H9 (cell line): Measurements from ENCODE around the gene JSRP1. TPM values are rescaled to one million over a fixed set of nuclear protein-coding genes. Genes with fewer than 3 reads are reported as not detected.

Experiments used
- DNase-seq: peaks from one replicate; pipeline ENCODE4 v3.0.0-alpha.2; 2017
- H2AFZ ChIP-seq: one replicate; pipeline ENCODE4 v1.6.1; 2013; ENCODE audit warnings: mild to moderate bottlenecking, low read length, control low read depth, moderate library complexity
- H2AK5ac ChIP-seq: 2 replicates; pipeline ENCODE4 v1.6.1; 2013; ENCODE audit warnings: low read length, control low read depth, mixed read lengths; ENCODE audit not compliant: insufficient read length
- H2BK120ac ChIP-seq: one replicate; pipeline ENCODE4 v1.6.1; 2013; ENCODE audit warnings: low read depth, mild to moderate bottlenecking, low read length, control low read depth, inconsistent platforms; ENCODE audit not compliant: poor library complexity, severe bottlenecking
- H2BK12ac ChIP-seq: 2 replicates; pipeline ENCODE4 v1.6.1; 2013; ENCODE audit warnings: low read length, control low read depth, mixed read lengths, low read depth; ENCODE audit not compliant: insufficient read length
- H2BK15ac ChIP-seq: 2 replicates; pipeline ENCODE4 v1.6.1; 2013; ENCODE audit warnings: low read depth, low read length, control low read depth
- H2BK20ac ChIP-seq: one replicate; pipeline ENCODE4 v1.6.1; 2013; ENCODE audit warnings: low read depth, mild to moderate bottlenecking, low read length, control low read depth, inconsistent platforms; ENCODE audit not compliant: poor library complexity, severe bottlenecking
- H2BK5ac ChIP-seq: 2 replicates; pipeline ENCODE4 v1.6.1; 2013; ENCODE audit warnings: low read length, control low read depth, mixed read lengths; ENCODE audit not compliant: insufficient read length
- H3K14ac ChIP-seq: 2 replicates; pipeline ENCODE4 v1.6.1; 2013; ENCODE audit warnings: low read length, control low read depth; ENCODE audit not compliant: insufficient read depth
- H3K18ac ChIP-seq: 2 replicates; pipeline ENCODE4 v1.6.1; 2013; ENCODE audit warnings: low read depth, mild to moderate bottlenecking, mixed read lengths, low read length, control low read depth; ENCODE audit not compliant: insufficient read length
- H3K23ac ChIP-seq: 2 replicates; pipeline ENCODE4 v1.6.1; 2013; ENCODE audit warnings: low read length, control low read depth, mixed read lengths, low read depth; ENCODE audit not compliant: insufficient read length
- H3K23me2 ChIP-seq: 2 replicates; pipeline ENCODE4 v1.6.1; 2013; ENCODE audit warnings: low read depth, mild to moderate bottlenecking, mixed read lengths, low read length, control low read depth; ENCODE audit not compliant: insufficient read length, poor library complexity, severe bottlenecking
- H3K27ac ChIP-seq: 2 replicates; pipeline ENCODE4 v1.5.1; 2013; ENCODE audit warnings: low read length, control low read depth, mixed read lengths, low read depth; ENCODE audit not compliant: insufficient read length
- H3K27me3 ChIP-seq: 2 replicates; pipeline ENCODE4 v1.6.1; 2013; ENCODE audit warnings: low read length, control low read depth, inconsistent platforms; ENCODE audit not compliant: insufficient read depth
- H3K4ac ChIP-seq: 2 replicates; pipeline ENCODE4 v1.6.1; 2013; ENCODE audit warnings: low read depth, mild to moderate bottlenecking, control low read depth, inconsistent platforms, low read length, moderate library complexity
- H3K4me1 ChIP-seq: 2 replicates; pipeline ENCODE4 v1.6.1; 2013; ENCODE audit warnings: low read length, control low read depth, inconsistent platforms; ENCODE audit not compliant: insufficient read depth
- H3K4me2 ChIP-seq: 2 replicates; pipeline ENCODE4 v1.6.1; 2013; ENCODE audit warnings: low read length, control low read depth, mixed read lengths; ENCODE audit not compliant: insufficient read length, insufficient read depth
- H3K56ac ChIP-seq: 2 replicates; pipeline ENCODE4 v1.6.1; 2013; ENCODE audit warnings: low read depth, mild to moderate bottlenecking, mixed read lengths, low read length, control low read depth; ENCODE audit not compliant: insufficient read length
- H3K79me1 ChIP-seq: 2 replicates; pipeline ENCODE4 v1.6.1; 2013; ENCODE audit warnings: low read depth, mild to moderate bottlenecking, moderate library complexity, low read length, control low read depth, inconsistent platforms; ENCODE audit not compliant: insufficient read depth, poor library complexity, severe bottlenecking
- H3K79me2 ChIP-seq: 2 replicates; pipeline ENCODE4 v1.6.1; 2013; ENCODE audit warnings: low read length, control low read depth, inconsistent platforms; ENCODE audit not compliant: insufficient read depth
- H3K9ac ChIP-seq: 2 replicates; pipeline ENCODE4 v1.6.1; 2013; ENCODE audit warnings: low read length, control low read depth, mixed read lengths; ENCODE audit not compliant: insufficient read length; ENCODE audit errors: extremely low read depth
- H3K9me3 ChIP-seq: one replicate; pipeline ENCODE4 v1.6.1; 2013; ENCODE audit warnings: low read depth, low read length, inconsistent platforms; ENCODE audit not compliant: control insufficient read depth
- H3T11ph ChIP-seq: one replicate; pipeline ENCODE4 v1.6.1; 2013; ENCODE audit warnings: mild to moderate bottlenecking, low read length, control low read depth, inconsistent platforms
- H4K20me1 ChIP-seq: one replicate; pipeline ENCODE4 v1.6.1; 2013; ENCODE audit not compliant: control insufficient read depth, insufficient read length, insufficient read depth
- H4K5ac ChIP-seq: 2 replicates; pipeline ENCODE4 v1.6.1; 2013; ENCODE audit warnings: low read depth, mild to moderate bottlenecking, mixed read lengths, low read length, control low read depth; ENCODE audit not compliant: insufficient read length
- H4K8ac ChIP-seq: replicated peaks from 2 replicates; pipeline ENCODE4 v1.6.1; 2013; ENCODE audit warnings: low read length, control low read depth, mixed read lengths, low read depth; ENCODE audit not compliant: insufficient read length
- H4K91ac ChIP-seq: 2 replicates; pipeline ENCODE4 v1.6.1; 2013; ENCODE audit warnings: low read depth, mild to moderate bottlenecking, moderate library complexity, mixed read lengths, low read length, control low read depth; ENCODE audit not compliant: insufficient read length
- H3K27ac Mint-ChIP-seq, 3 experiments: 2 replicates in 2 of 3; 3 replicates in 1 of 3; pipeline ENCODE4 v1.8.0; 2020 to 2021; ENCODE audit warnings: mixed read lengths in 3 of 3, mild to moderate bottlenecking in 1 of 3, moderate library complexity in 1 of 3
- H3K27me3 Mint-ChIP-seq: 2 replicates; pipeline ENCODE4 v1.8.0; 2021; ENCODE audit warnings: low read depth, mild to moderate bottlenecking, moderate library complexity, mixed read lengths
- H3K36me3 Mint-ChIP-seq, 3 experiments: 2 replicates in 2 of 3; 3 replicates in 1 of 3; pipeline ENCODE4 v1.8.0; 2020 to 2021; ENCODE audit warnings: low read depth in 3 of 3, mixed read lengths in 3 of 3; ENCODE audit not compliant: insufficient read depth in 1 of 3
- H3K4me1 Mint-ChIP-seq, 2 experiments: 2 replicates each; pipeline ENCODE4 v1.8.0; 2020; ENCODE audit warnings: mixed read lengths in 2 of 2
- H3K4me3 Mint-ChIP-seq, 2 experiments: 2 replicates in 1 of 2; 3 replicates in 1 of 2; pipeline ENCODE4 v1.8.0; 2020 to 2021; ENCODE audit warnings: mild to moderate bottlenecking in 2 of 2, mixed read lengths in 2 of 2, moderate library complexity in 1 of 2
- H3K9me3 Mint-ChIP-seq, 2 experiments: 2 replicates in 1 of 2; 3 replicates in 1 of 2; pipeline ENCODE4 v1.8.0; 2020; ENCODE audit warnings: mild to moderate bottlenecking in 2 of 2, mixed read lengths in 2 of 2, moderate library complexity in 1 of 2
- WGBS: extraction: QIAGEN DNeasy Blood & Tissue Kit; methylation state at CpG from one replicate; pipeline ENCODE4 v1.1.7; 2013; ENCODE audit warnings: missing lambda C conversion rate, low lambda C conversion rate, mixed read lengths; ENCODE audit not compliant: insufficient read length; ENCODE audit errors: extremely low coverage; 5-methylcytosine and 5-hydroxymethylcytosine counted together
- total RNA-seq: library from RNA; stranded (reverse); gene quantifications from 2 replicates; pipeline ENCODE4 v1.2.1, GENCODE V29; 2021
- TF ChIP-seq, protein P1 (sequence below): fragments of 200-600 bp; sonication (generic); conservative IDR thresholded peaks from 3 replicates; pipeline ENCODE4 v1.8.0; 2021; ENCODE audit warnings: antibody characterized with exemption, mild to moderate bottlenecking

JSRP1 gene
- total RNA-seq, 1 experiment from 2014 or later = 0.90 TPM

DNA sequence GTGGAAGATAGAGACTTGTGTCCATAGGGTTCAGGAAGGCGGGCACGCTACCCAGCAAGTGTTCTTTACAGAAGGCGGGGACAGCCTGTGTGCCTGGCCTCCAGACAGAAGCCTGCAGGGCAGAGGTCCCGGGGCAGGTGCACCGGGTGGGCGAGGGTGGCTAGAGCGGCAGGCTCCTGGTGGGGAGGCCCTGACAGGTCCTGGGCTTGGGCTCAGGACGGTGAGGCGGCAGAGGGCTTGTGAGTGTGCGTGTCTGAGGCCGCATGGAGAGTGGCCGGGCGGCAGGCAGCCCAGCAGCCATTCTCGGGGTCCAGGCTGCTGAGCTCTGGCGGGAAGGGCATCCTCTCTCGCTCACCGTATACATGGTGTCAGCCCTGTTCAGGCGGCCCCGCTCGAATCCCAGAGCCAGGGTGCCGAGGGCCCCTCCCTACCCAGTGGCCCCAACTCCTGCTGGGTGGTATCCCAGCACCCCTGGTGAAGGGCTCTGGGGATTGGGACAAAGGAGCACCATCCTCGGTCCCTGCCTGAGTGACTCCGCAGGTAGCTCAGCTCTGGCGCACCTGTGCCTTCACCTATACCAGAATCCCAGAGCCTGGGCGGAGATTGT lies 10.1 kb downstream of the JSRP1 start:
- Mint-ChIP-seq H3K27ac (peak overlapping the region in 1 of 3 experiments; percentile 52; a peak in 1 of 7 replicates), H3K4me1 (peaks cover 1 to 5% of the 10 kb centered on the region in 2 experiments), H3K4me3 (no peak overlapping the region), H3K9me3 (no peaks in the 10 kb centered on the region), H3K36me3 (peaks cover 16 to 42% (median 39%) of the 10 kb centered on the region in 3 experiments; a peak in 6 of 7 replicates), H3K27me3 (no peaks in the 10 kb centered on the region; the same call in 1 of the 2 replicates)
- no peak overlapping the region for H3K27ac ChIP-seq
- TF ChIP-seq, protein P1, sequence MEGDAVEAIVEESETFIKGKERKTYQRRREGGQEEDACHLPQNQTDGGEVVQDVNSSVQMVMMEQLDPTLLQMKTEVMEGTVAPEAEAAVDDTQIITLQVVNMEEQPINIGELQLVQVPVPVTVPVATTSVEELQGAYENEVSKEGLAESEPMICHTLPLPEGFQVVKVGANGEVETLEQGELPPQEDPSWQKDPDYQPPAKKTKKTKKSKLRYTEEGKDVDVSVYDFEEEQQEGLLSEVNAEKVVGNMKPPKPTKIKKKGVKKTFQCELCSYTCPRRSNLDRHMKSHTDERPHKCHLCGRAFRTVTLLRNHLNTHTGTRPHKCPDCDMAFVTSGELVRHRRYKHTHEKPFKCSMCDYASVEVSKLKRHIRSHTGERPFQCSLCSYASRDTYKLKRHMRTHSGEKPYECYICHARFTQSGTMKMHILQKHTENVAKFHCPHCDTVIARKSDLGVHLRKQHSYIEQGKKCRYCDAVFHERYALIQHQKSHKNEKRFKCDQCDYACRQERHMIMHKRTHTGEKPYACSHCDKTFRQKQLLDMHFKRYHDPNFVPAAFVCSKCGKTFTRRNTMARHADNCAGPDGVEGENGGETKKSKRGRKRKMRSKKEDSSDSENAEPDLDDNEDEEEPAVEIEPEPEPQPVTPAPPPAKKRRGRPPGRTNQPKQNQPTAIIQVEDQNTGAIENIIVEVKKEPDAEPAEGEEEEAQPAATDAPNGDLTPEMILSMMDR = no peak
- H2AK5ac ChIP-seq = no peak overlapping the region
- peaks cover 1% of the 10 kb centered on the region for H4K20me1 ChIP-seq
- H3K79me1 ChIP-seq = peaks cover 12% of the 10 kb centered on the region
- no peak overlapping the region for H2AFZ ChIP-seq
- H3K14ac ChIP-seq = no peak overlapping the region
- whole genome bisulfite sequencing = no CpG with 5 or more reads among the region's 25 CpGs
- H4K8ac ChIP-seq = no peak overlapping the region
- H3K9ac ChIP-seq = no peak overlapping the region
- H3T11ph ChIP-seq = no peak overlapping the region
- H3K9me3 ChIP-seq = no peaks in the 10 kb centered on the region
- H2BK20ac ChIP-seq = no peak overlapping the region
- no peak for DNase-seq
- H3K23ac ChIP-seq = no peak overlapping the region
- no peak overlapping the region for H2BK120ac ChIP-seq
- H3K4me2 ChIP-seq = no peak overlapping the region
- H3K79me2 ChIP-seq = peaks cover 15% of the 10 kb centered on the region; the same call in 1 of the 2 replicates
- H3K4ac ChIP-seq = no peak overlapping the region
- no peaks in the 10 kb centered on the region for H3K27me3 ChIP-seq
- no peak overlapping the region for H3K18ac ChIP-seq
- no peak overlapping the region for H2BK5ac ChIP-seq
- no peak overlapping the region for H4K91ac ChIP-seq
- no peak overlapping the region for H3K56ac ChIP-seq
- H2BK12ac ChIP-seq = no peak overlapping the region
- H3K23me2 ChIP-seq = no peaks in the 10 kb centered on the region
- no peak overlapping the region for H4K5ac ChIP-seq
- no peaks in the 10 kb centered on the region for H3K4me1 ChIP-seq
- no peak overlapping the region for H2BK15ac ChIP-seq
